Measurements from ENCODE around the gene PSEN2. TPM values are rescaled to one million over a fixed set of nuclear protein-coding genes. Genes with fewer than 3 reads are reported as not detected.
"Not testable (repeated sequence)": the region's sequence is repeated elsewhere in the genome, so short reads cannot be mapped to it uniquely, and the experiment has no call there.

PSEN2 gene
- total RNA-seq, 1 experiment from 2014 or later: 17.4 TPM

- Histone ChIP-seq H3K4me2 (ENCODE audit: insufficient read depth, insufficient read length, low read length) (no peak overlapping the region), H3K23me2 (ENCODE audit: insufficient read length, low read depth, low read length, poor library complexity, severe bottlenecking) (no peaks in the 10 kb centered on the region), H3K56ac (ENCODE audit: insufficient read length, low read depth, low read length) (no peak overlapping the region), H4K8ac (replicated peaks; ENCODE audit: insufficient read length, low read depth, low read length) (no peak overlapping the region), H4K5ac (ENCODE audit: insufficient read length, low read depth, low read length) (no peak overlapping the region), H2BK15ac (ENCODE audit: low read depth, low read length) (no peak overlapping the region), H3K23ac (ENCODE audit: insufficient read length, low read depth, low read length) (no peak overlapping the region), H3K18ac (ENCODE audit: insufficient read length, low read depth, low read length) (no peak overlapping the region), H4K91ac (ENCODE audit: insufficient read length, low read depth, low read length) (no peak overlapping the region), H3K79me2 (ENCODE audit: insufficient read depth, low read length) (no peaks in the 10 kb centered on the region), H3K9me3 (ENCODE audit: control insufficient read depth, low read depth, low read length) (no peaks in the 10 kb centered on the region), H2BK12ac (ENCODE audit: insufficient read length, low read depth, low read length) (no peak overlapping the region), H2BK120ac (ENCODE audit: low read depth, low read length, poor library complexity, severe bottlenecking) (no peak overlapping the region), H2BK20ac (ENCODE audit: low read depth, low read length, poor library complexity, severe bottlenecking) (no peak overlapping the region), H3K27ac (ENCODE audit: insufficient read length, low read depth, low read length) (no peak overlapping the region), H3K27me3 (ENCODE audit: insufficient read depth, low read length) (no peaks in the 10 kb centered on the region), H2BK5ac (ENCODE audit: insufficient read length, low read length) (no peak overlapping the region), H2AK5ac (ENCODE audit: insufficient read length, low read length) (no peak overlapping the region), H3K79me1 (ENCODE audit: insufficient read depth, low read depth, low read length, poor library complexity, severe bottlenecking) (no peaks in the 10 kb centered on the region), H3T11ph (ENCODE audit: low read length) (no peak overlapping the region), H3K4ac (ENCODE audit: low read depth, low read length) (no peak overlapping the region), H2AFZ (ENCODE audit: low read length) (no peak overlapping the region), H3K14ac (ENCODE audit: insufficient read depth, low read length) (no peak overlapping the region), H4K20me1 (ENCODE audit: control insufficient read depth, insufficient read depth, insufficient read length) (no peaks in the 10 kb centered on the region), H3K4me1 (ENCODE audit: insufficient read depth, low read length) (no peaks in the 10 kb centered on the region), H3K9ac (ENCODE audit: extremely low read depth, insufficient read length, low read length) (no peak overlapping the region)
- no CpG with 5 or more reads among the region's 1 CpG for WGBS (ENCODE audit: extremely low coverage, insufficient read length, low lambda C conversion rate)
- no peak for DNase-seq
- TF ChIP-seq CTCF (conservative IDR thresholded peaks at IDR 0.05): no peak
- Mint-ChIP-seq H3K27ac (no peak overlapping the region), H3K4me3 (no peak overlapping the region), H3K4me1 (peaks cover 20 to 21% of the 10 kb centered on the region in 2 experiments), H3K36me3 (ENCODE audit: insufficient read depth in 1 of 3, low read depth in 3 of 3) (no peaks in the 10 kb centered on the region; a peak in 1 of 7 replicates), H3K9me3 (no peaks in the 10 kb centered on the region; a peak in 1 of 5 replicates), H3K27me3 (ENCODE audit: low read depth) (no peaks in the 10 kb centered on the region)
Observed at GRCh38 chr1:226846786-226847185, 23.6 kb upstream of the PSEN2 start.

GRCh38 chr1:226854548-226854947 is 15.9 kb upstream of the PSEN2 start:
- not testable (repeated sequence) for H3K27me3 Mint-ChIP-seq (ENCODE audit: low read depth); H2BK5ac ChIP-seq (ENCODE audit: insufficient read length, low read length); H3K9ac ChIP-seq (ENCODE audit: extremely low read depth, insufficient read length, low read length); H3K23ac ChIP-seq (ENCODE audit: insufficient read length, low read depth, low read length); H4K8ac ChIP-seq (replicated peaks; ENCODE audit: insufficient read length, low read depth, low read length); H3K4me3 Mint-ChIP-seq; H3K18ac ChIP-seq (ENCODE audit: insufficient read length, low read depth, low read length); H3K79me1 ChIP-seq (ENCODE audit: insufficient read depth, low read depth, low read length, poor library complexity, severe bottlenecking); H2BK12ac ChIP-seq (ENCODE audit: insufficient read length, low read depth, low read length); H4K5ac ChIP-seq (ENCODE audit: insufficient read length, low read depth, low read length); H3K4me1 ChIP-seq (ENCODE audit: insufficient read depth, low read length); H4K20me1 ChIP-seq (ENCODE audit: control insufficient read depth, insufficient read depth, insufficient read length); H2BK15ac ChIP-seq (ENCODE audit: low read depth, low read length); H3K27ac Mint-ChIP-seq; DNase-seq; H3K4me2 ChIP-seq (ENCODE audit: insufficient read depth, insufficient read length, low read length); H3K4ac ChIP-seq (ENCODE audit: low read depth, low read length); H3K27me3 ChIP-seq (ENCODE audit: insufficient read depth, low read length); H3T11ph ChIP-seq (ENCODE audit: low read length); H2AK5ac ChIP-seq (ENCODE audit: insufficient read length, low read length); H3K14ac ChIP-seq (ENCODE audit: insufficient read depth, low read length); H2AFZ ChIP-seq (ENCODE audit: low read length); H3K9me3 ChIP-seq (ENCODE audit: control insufficient read depth, low read depth, low read length); H3K79me2 ChIP-seq (ENCODE audit: insufficient read depth, low read length); H4K91ac ChIP-seq (ENCODE audit: insufficient read length, low read depth, low read length); H3K23me2 ChIP-seq (ENCODE audit: insufficient read length, low read depth, low read length, poor library complexity, severe bottlenecking); H2BK120ac ChIP-seq (ENCODE audit: low read depth, low read length, poor library complexity, severe bottlenecking); H3K27ac ChIP-seq (ENCODE audit: insufficient read length, low read depth, low read length); H2BK20ac ChIP-seq (ENCODE audit: low read depth, low read length, poor library complexity, severe bottlenecking); H3K36me3 Mint-ChIP-seq (ENCODE audit: insufficient read depth in 1 of 3, low read depth in 3 of 3); H3K9me3 Mint-ChIP-seq; H3K56ac ChIP-seq (ENCODE audit: insufficient read length, low read depth, low read length)
- peaks cover 13 to 17% of the 10 kb centered on the region in 2 experiments for H3K4me1 Mint-ChIP-seq
- no CpG with 5 or more reads among the region's 1 CpG for whole genome bisulfite sequencing (ENCODE audit: extremely low coverage, insufficient read length, low lambda C conversion rate)
